ENCODE results near the gene TRAF6.

GRCh38 chr11:36493332-36493731, 16.7 kb downstream of the TRAF6 start:
- TF ChIP-seq ATF3 (IDR thresholded peaks at IDR 0.05), result no peak
- TF ChIP-seq REST (IDR thresholded peaks at IDR 0.05; ENCODE audit: low read depth), result no peak
- TF ChIP-seq POLR2A (IDR thresholded peaks at IDR 0.05; ENCODE audit: borderline replicate concordance, extremely low read depth, insufficient read depth, insufficient read length), result no peak
- no peak for TF ChIP-seq CTCF (IDR thresholded peaks at IDR 0.05 in 2 of 3, conservative IDR thresholded peaks at IDR 0.05 in 1 of 3; ENCODE audit: borderline replicate concordance in 1 of 3, insufficient read depth in 1 of 3, low read depth in 2 of 3, low read length in 2 of 3)
- TF ChIP-seq FOSL1 (IDR thresholded peaks at IDR 0.05; ENCODE audit: low read depth), result no peak
- no peak for TF ChIP-seq EZH2 (IDR thresholded peaks at IDR 0.05)
- no peak for TF ChIP-seq EZH2phosphoT487 (IDR thresholded peaks at IDR 0.05; ENCODE audit: borderline replicate concordance)
- TF ChIP-seq YY1 (IDR thresholded peaks at IDR 0.05; ENCODE audit: extremely low read depth, insufficient replicate concordance, low read depth, low read length), result no peak
- TF ChIP-seq CEBPB (IDR thresholded peaks at IDR 0.05; ENCODE audit: low read depth), result no peak
- no peak for TF ChIP-seq TCF7L2 (IDR thresholded peaks at IDR 0.05; ENCODE audit: borderline replicate concordance, extremely low read depth, insufficient read depth, insufficient read length)
- TF ChIP-seq SIN3A (IDR thresholded peaks at IDR 0.05; ENCODE audit: low read depth), result no peak

All from HCT116 (cell line).